Panc1 (cell line): ENCODE measurements around the gene DIAPH2. TPM values are rescaled to one million over a fixed set of nuclear protein-coding genes. Genes with fewer than 3 reads are reported as not detected.

ENCODE experiments used
- ATAC-seq: fragments of 200-7000 bp; cut with Tn5 transposase; 2 replicates; pipeline ENCODE4 v1.9.1; 2020; ENCODE audit warnings: mild to moderate bottlenecking, moderate library complexity
- BruUV-seq: library from RNA; stranded (reverse); fragments of 400-500 nt; replicated peaks from 2 replicates; lab custom pipeline; 2021; lab: Mats Ljungman, UMichigan
- CTCF ChIA-PET: fragments of 300-600 bp; sonication (Branson Sonifier 250); formaldehyde crosslinking; loops from one replicate; lab custom pipeline; 2022; ENCODE audit warnings: antibody characterized with exemption; lab: Charles Lee
- POLR2A ChIA-PET: fragments of 300-600 bp; sonication (Branson Sonifier 250); formaldehyde crosslinking; loops from one replicate; lab custom pipeline; 2022; ENCODE audit warnings: antibody characterized with exemption; lab: Charles Lee
- DNase-seq: peaks from one replicate; pipeline ENCODE4 v3.0.0-alpha.2; 2010; ENCODE audit warnings: low read depth, low spot score
- H3K27ac ChIP-seq: 2 replicates; pipeline ENCODE4 v1.5.1; 2011; ENCODE audit warnings: mild to moderate bottlenecking, low read length, inconsistent platforms
- H3K27me3 ChIP-seq: fragments of 200-500 bp; sonication (Bioruptor generic); 2 replicates; pipeline ENCODE4 v1.6.0; 2014; ENCODE audit warnings: low read length, inconsistent platforms; ENCODE audit not compliant: control insufficient read depth, insufficient read depth
- H3K36me3 ChIP-seq: fragments of 200-500 bp; sonication (Bioruptor generic); 2 replicates; pipeline ENCODE4 v1.5.1; 2014; ENCODE audit warnings: inconsistent platforms, mild to moderate bottlenecking, low read length, moderate library complexity; ENCODE audit not compliant: control insufficient read depth, insufficient read depth
- H3K4me1 ChIP-seq: 2 replicates; pipeline ENCODE4 v1.5.1; 2011; ENCODE audit warnings: inconsistent platforms, mild to moderate bottlenecking, low read length, moderate library complexity; ENCODE audit not compliant: control insufficient read depth, insufficient read depth
- H3K4me3 ChIP-seq, 2 experiments: 2 replicates each; pipeline ENCODE4 v1.5.1; 2011 to 2012; ENCODE audit warnings: low read depth in 2 of 2, low read length in 2 of 2, mild to moderate bottlenecking in 2 of 2, inconsistent platforms in 1 of 2, moderate library complexity in 1 of 2
- H3K9me3 ChIP-seq: fragments of 200-500 bp; sonication (Bioruptor generic); 2 replicates; pipeline ENCODE4 v1.5.1; 2014; ENCODE audit warnings: low read depth, mild to moderate bottlenecking, inconsistent platforms, low read length, moderate library complexity; ENCODE audit not compliant: control insufficient read depth, insufficient read depth
- CTCF ChIP-seq: fragments of 450-650 bp; IDR thresholded peaks from 2 replicates; pipeline ENCODE4 v1.5.1; 2017; ENCODE audit warnings: mild to moderate bottlenecking
- POLR2AphosphoS5 ChIP-seq: IDR thresholded peaks from 2 replicates; pipeline ENCODE4 v1.6.1; 2012; ENCODE audit warnings: mild to moderate bottlenecking, low read depth, low read length, moderate library complexity
- REST ChIP-seq, 2 experiments: IDR thresholded peaks; 2 replicates each; pipeline ENCODE4 v1.6.1; 2011 to 2012; ENCODE audit warnings: low read depth in 2 of 2, control low read depth in 1 of 2, low read length in 1 of 2, mild to moderate bottlenecking in 1 of 2, moderate library complexity in 1 of 2; ENCODE audit not compliant: insufficient read depth in 1 of 2
- SIN3A ChIP-seq: IDR thresholded peaks from 2 replicates; pipeline ENCODE4 v1.6.1; 2012; ENCODE audit warnings: low read depth, mild to moderate bottlenecking, low read length, moderate library complexity, borderline replicate concordance; ENCODE audit not compliant: insufficient read depth
- TCF7L2 ChIP-seq: IDR thresholded peaks from 2 replicates; pipeline ENCODE4 v1.6.1; 2011; ENCODE audit warnings: mild to moderate bottlenecking, low read depth, low read length, inconsistent platforms
- in situ Hi-C: cut with HindIII; loops from 2 replicates; pipeline ENCODE4 v1.10.0; 2016; ENCODE audit warnings: low sequenced_read_pairs, low pct_unique_long_range_greater_than_20kb
- intact Hi-C: fragments of 100-400 bp; cut with micrococcal nuclease; formaldehyde crosslinking; loops from one replicate; pipeline ENCODE4 v1.10.0; 2022; ENCODE audit not compliant: unreplicated experiment
- total RNA-seq: library from RNA; stranded (reverse); gene quantifications from one replicate; pipeline ENCODE4 v1.2.1, GENCODE V29; 2021; ENCODE audit not compliant: unreplicated experiment

Gene DIAPH2
- total RNA-seq, 1 experiment from 2014 or later = 17.0 TPM

GRCh38 chrX:97372001-97372766, 687.5 kb downstream of the DIAPH2 start:
- no peaks in the 10 kb centered on the region for H3K4me1 ChIP-seq
- no TSS peak for BruUV-seq
- DNase-seq (no peak), ATAC-seq (no peak)
- TF ChIP-seq REST (IDR thresholded peaks at IDR 0.05; ENCODE audit: insufficient read depth in 1 of 2, low read depth in 2 of 2, low read length in 1 of 2) = no peak
- H3K9me3 ChIP-seq = no peaks in the 10 kb centered on the region
- intact Hi-C loops (no loop called here), in situ Hi-C loops (no loop called here)
- no peak overlapping the region for H3K4me3 ChIP-seq
- no peak overlapping the region for H3K27ac ChIP-seq
- POLR2A ChIA-PET = no interaction called here
- CTCF ChIA-PET = no interaction called here
- no peaks in the 10 kb centered on the region for H3K36me3 ChIP-seq
- H3K27me3 ChIP-seq = no peaks in the 10 kb centered on the region

GRCh38 chrX:97374266-97374665, 689.6 kb downstream of the DIAPH2 start:
- ChIA-PET CTCF (no interaction called here), POLR2A (no interaction called here)
- no peaks in the 10 kb centered on the region for H3K27me3 ChIP-seq
- H3K36me3 ChIP-seq = no peaks in the 10 kb centered on the region
- no peaks in the 10 kb centered on the region for H3K9me3 ChIP-seq
- H3K27ac ChIP-seq = no peak overlapping the region
- DNase-seq (no peak), ATAC-seq (no peak)
- no peak overlapping the region for H3K4me3 ChIP-seq
- in situ Hi-C loops (no loop called here), intact Hi-C loops (no loop called here)
- BruUV-seq = no TSS peak
- H3K4me1 ChIP-seq = no peaks in the 10 kb centered on the region
- TF ChIP-seq CTCF (no peak), SIN3A (no peak), REST (IDR thresholded peaks at IDR 0.05; ENCODE audit: insufficient read depth in 1 of 2, low read depth in 2 of 2, low read length in 1 of 2) (no peak), POLR2AphosphoS5 (no peak), TCF7L2 (no peak)
